Measurements from ENCODE around the gene SLC25A11. TPM values are rescaled to one million over a fixed set of nuclear protein-coding genes. Genes with fewer than 3 reads are reported as not detected.

Gene SLC25A11
- total and polyA plus RNA-seq, 2 donors (not counting 1 experiment from before 2014, with no cell fraction given), result 32.3 to 44.4 TPM

DNA sequence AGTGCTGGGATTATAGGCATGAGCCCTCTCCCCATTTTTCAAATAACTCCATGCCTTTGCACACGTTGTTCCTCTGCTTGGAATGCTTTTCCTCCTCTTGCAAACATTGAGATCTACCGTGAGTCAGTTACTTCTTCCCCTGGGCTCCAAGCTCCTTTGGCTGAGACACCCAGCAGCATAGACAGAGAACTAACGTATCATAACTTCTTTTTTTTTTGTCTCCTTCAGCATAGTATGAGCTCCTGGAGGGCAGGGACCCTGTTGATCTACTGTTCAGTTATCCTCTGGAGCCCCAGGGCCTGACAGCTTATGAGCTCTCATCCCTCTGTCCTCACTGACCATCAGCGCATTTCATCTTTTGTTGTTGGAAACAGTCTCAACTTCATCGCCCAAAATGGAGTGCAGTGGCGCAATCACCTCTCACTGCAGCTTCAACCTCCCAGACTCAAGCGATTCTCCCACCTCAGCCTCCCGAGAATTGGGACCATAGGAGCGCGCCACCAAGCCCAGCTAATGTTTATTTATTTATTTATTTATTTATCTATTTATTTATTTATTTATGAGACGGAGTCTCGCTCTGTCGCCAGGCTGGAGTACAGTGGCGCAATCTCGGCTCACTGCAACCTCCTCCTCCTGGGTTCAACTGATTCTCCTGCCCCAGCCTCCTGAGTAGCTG, 25.6 kb upstream of the SLC25A11 start:
- H3K36me3 ChIP-seq (replicated peaks in 1 of 2; ENCODE audit: control extremely low read depth in 1 of 2, control insufficient read depth in 1 of 2, extremely low read depth in 1 of 2, insufficient read depth in 2 of 2, low read length in 1 of 2), result peaks cover 0 to 7% of the 10 kb centered on the region in 2 experiments
- H3K9me3 Mint-ChIP-seq (ENCODE audit: insufficient read depth), result no peaks in the 10 kb centered on the region
- no peaks in the 10 kb centered on the region for H4K20me1 ChIP-seq (ENCODE audit: control insufficient read depth, insufficient read depth, low read length, poor library complexity, severe bottlenecking)
- WGBS (ENCODE audit: insufficient coverage), result 98% methylated on average over 11 of the region's 15 CpGs
- peaks cover 13% of the 10 kb centered on the region for H3K4me1 Mint-ChIP-seq
- peak overlapping the region; percentile 66 for H3K4me3 Mint-ChIP-seq
- peak overlapping the region; percentile 72 for H3K27ac Mint-ChIP-seq
- intact Hi-C loops (cut with micrococcal nuclease), result loop anchor here (5.0 kb wide), 1 partner anchor 52 kb away; no protein-coding TSS in a partner anchor
- no peak overlapping the region for H3K4me2 ChIP-seq (replicated peaks; ENCODE audit: low read depth, low read length, poor library complexity, severe bottlenecking)
- POLR2A ChIA-PET, result interaction anchor here (0.6 to 4.7 kb wide), 3 partner anchors 17 to 234 kb away, joined by 6 to 81 read pairs (median 25); partner anchors contain the start of genes PFN1, RNF167 and SLC25A11
- H3K27me3 Mint-ChIP-seq, result no peaks in the 10 kb centered on the region
- no peak overlapping the region for H3K4me3 ChIP-seq (ENCODE audit: control extremely low read depth in 1 of 5, extremely low read depth in 1 of 5, insufficient read depth in 1 of 5, low read depth in 2 of 5, low read length in 4 of 5)
- H3K9ac ChIP-seq (ENCODE audit: low read length), result no peak overlapping the region
- no peaks in the 10 kb centered on the region for H3K9me3 ChIP-seq (ENCODE audit: control extremely low read depth in 1 of 3, control insufficient read depth in 2 of 3, insufficient read depth in 1 of 3, low read length in 2 of 3)
- H2AFZ ChIP-seq (ENCODE audit: insufficient read depth, low read depth, low read length, poor library complexity, severe bottlenecking), result no peak overlapping the region
- no peak for ATAC-seq (ENCODE audit: low read depth)
- peaks cover 26% of the 10 kb centered on the region for H3K79me2 ChIP-seq (ENCODE audit: control insufficient read depth, insufficient read depth, low read length)
- peaks cover 17 to 22% of the 10 kb centered on the region in 2 donors for H3K4me1 ChIP-seq (ENCODE audit: control insufficient read depth in 2 of 2, insufficient read depth in 2 of 2, low read length in 2 of 2)
- no peaks in the 10 kb centered on the region for H3K27me3 ChIP-seq (replicated peaks in 1 of 4; ENCODE audit: control extremely low read depth in 1 of 4, control insufficient read depth in 3 of 4, insufficient read depth in 4 of 4, low read length in 3 of 4)
- no peak for DNase-seq
- no peak for TF ChIP-seq EZH2 (IDR thresholded peaks at IDR 0.05; ENCODE audit: borderline replicate concordance, insufficient read depth, low read depth, low read length, poor library complexity, severe bottlenecking)
- TF ChIP-seq, protein P1, sequence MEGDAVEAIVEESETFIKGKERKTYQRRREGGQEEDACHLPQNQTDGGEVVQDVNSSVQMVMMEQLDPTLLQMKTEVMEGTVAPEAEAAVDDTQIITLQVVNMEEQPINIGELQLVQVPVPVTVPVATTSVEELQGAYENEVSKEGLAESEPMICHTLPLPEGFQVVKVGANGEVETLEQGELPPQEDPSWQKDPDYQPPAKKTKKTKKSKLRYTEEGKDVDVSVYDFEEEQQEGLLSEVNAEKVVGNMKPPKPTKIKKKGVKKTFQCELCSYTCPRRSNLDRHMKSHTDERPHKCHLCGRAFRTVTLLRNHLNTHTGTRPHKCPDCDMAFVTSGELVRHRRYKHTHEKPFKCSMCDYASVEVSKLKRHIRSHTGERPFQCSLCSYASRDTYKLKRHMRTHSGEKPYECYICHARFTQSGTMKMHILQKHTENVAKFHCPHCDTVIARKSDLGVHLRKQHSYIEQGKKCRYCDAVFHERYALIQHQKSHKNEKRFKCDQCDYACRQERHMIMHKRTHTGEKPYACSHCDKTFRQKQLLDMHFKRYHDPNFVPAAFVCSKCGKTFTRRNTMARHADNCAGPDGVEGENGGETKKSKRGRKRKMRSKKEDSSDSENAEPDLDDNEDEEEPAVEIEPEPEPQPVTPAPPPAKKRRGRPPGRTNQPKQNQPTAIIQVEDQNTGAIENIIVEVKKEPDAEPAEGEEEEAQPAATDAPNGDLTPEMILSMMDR (IDR thresholded peaks at IDR 0.05), result no peak
- H3K27ac ChIP-seq (ENCODE audit: low read length in 2 of 2), result no peak overlapping the region
- CTCF ChIA-PET, result interaction anchor here (0.8 to 2.8 kb wide), 7 partner anchors 14 to 65 kb away, joined by 3 to 24 read pairs (median 5); partner anchors contain the start of genes CAMTA2, PFN1, RNF167 and SLC25A11

DNA sequence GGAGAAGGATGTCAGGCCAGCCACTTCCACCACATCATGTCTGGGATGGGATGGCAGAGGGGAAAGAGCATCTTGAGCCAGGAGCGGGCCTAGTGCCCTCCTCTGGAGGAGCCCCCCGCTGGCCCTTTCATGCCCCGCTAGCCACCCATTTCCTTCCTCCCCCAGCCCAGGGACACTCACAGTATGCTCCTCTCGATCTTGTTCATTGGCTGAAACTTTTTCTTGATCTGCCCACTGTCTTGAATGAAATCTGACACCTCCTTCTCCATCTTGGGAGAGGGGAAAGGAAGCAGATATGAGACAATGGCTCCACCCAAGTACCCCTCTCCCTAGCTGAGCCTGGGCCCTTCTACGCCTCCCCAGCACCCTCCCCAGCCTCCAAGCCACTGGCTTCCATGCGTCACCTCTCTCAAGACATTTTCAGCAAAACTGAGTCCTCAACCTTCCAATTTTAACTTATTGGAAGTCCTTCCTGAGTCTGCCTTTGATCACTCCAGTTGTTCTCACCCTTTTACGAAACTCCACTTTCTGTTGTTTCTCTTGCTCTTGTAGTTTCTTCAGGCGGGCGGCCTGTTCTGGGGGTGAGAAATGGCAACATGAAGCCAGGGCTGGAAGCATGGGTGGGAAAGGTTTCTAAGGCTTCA, 20.6 kb upstream of the SLC25A11 start:
- H2AFZ ChIP-seq (ENCODE audit: insufficient read depth, low read depth, low read length, poor library complexity, severe bottlenecking), result no peak overlapping the region
- DNase-seq, result no peak
- intact Hi-C loops (cut with micrococcal nuclease), result no loop called here
- WGBS (ENCODE audit: insufficient coverage), result 91% methylated on average over 4 of the region's 9 CpGs
- H3K27me3 ChIP-seq (replicated peaks in 1 of 4; ENCODE audit: control extremely low read depth in 1 of 4, control insufficient read depth in 3 of 4, insufficient read depth in 4 of 4, low read length in 3 of 4), result no peaks in the 10 kb centered on the region
- no peaks in the 10 kb centered on the region for H3K9me3 Mint-ChIP-seq (ENCODE audit: insufficient read depth)
- H3K9ac ChIP-seq (ENCODE audit: low read length), result no peak overlapping the region
- no peaks in the 10 kb centered on the region for H3K4me1 ChIP-seq (ENCODE audit: control insufficient read depth in 2 of 2, insufficient read depth in 2 of 2, low read length in 2 of 2)
- H3K4me3 ChIP-seq (ENCODE audit: control extremely low read depth in 1 of 5, extremely low read depth in 1 of 5, insufficient read depth in 1 of 5, low read depth in 2 of 5, low read length in 4 of 5), result no peak overlapping the region
- H3K27ac ChIP-seq (ENCODE audit: low read length in 2 of 2), result no peak overlapping the region
- H3K27me3 Mint-ChIP-seq, result no peaks in the 10 kb centered on the region
- ChIA-PET CTCF (no interaction called here), POLR2A (interaction anchor here (1.3 kb wide), 1 partner anchor 56 kb away, joined by 3 read pairs; no protein-coding TSS in a partner anchor)
- TF ChIP-seq, protein P1 (IDR thresholded peaks at IDR 0.05), result no peak
- TF ChIP-seq EZH2 (IDR thresholded peaks at IDR 0.05; ENCODE audit: borderline replicate concordance, insufficient read depth, low read depth, low read length, poor library complexity, severe bottlenecking), result no peak
- H4K20me1 ChIP-seq (ENCODE audit: control insufficient read depth, insufficient read depth, low read length, poor library complexity, severe bottlenecking), result no peaks in the 10 kb centered on the region
- H3K4me2 ChIP-seq (replicated peaks; ENCODE audit: low read depth, low read length, poor library complexity, severe bottlenecking), result no peak overlapping the region
- no peak overlapping the region for H3K27ac Mint-ChIP-seq
- H3K36me3 ChIP-seq (replicated peaks in 1 of 2; ENCODE audit: control extremely low read depth in 1 of 2, control insufficient read depth in 1 of 2, extremely low read depth in 1 of 2, insufficient read depth in 2 of 2, low read length in 1 of 2), result peaks cover 0 to 21% of the 10 kb centered on the region in 2 experiments
- ATAC-seq (ENCODE audit: low read depth), result no peak
- peaks cover 8% of the 10 kb centered on the region for H3K79me2 ChIP-seq (ENCODE audit: control insufficient read depth, insufficient read depth, low read length)
- peaks cover 3% of the 10 kb centered on the region for H3K4me1 Mint-ChIP-seq
- no peaks in the 10 kb centered on the region for H3K9me3 ChIP-seq (ENCODE audit: control extremely low read depth in 1 of 3, control insufficient read depth in 2 of 3, insufficient read depth in 1 of 3, low read length in 2 of 3)
- no peak overlapping the region for H3K4me3 Mint-ChIP-seq

Data from B cell (primary cell).